Measurements from ENCODE around the gene SH3PXD2A.

SH3PXD2A gene

GRCh38 chr10:103603382-103603781 is 252.0 kb downstream of the SH3PXD2A start:
- DNase-seq (ENCODE audit: low read depth), result no peak

GRCh38 chr10:103602852-103603155 is 252.6 kb downstream of the SH3PXD2A start:
- no peak for DNase-seq (ENCODE audit: low read depth)

- no peak for DNase-seq (ENCODE audit: low read depth)
Observed at GRCh38 chr10:103602028-103602851, 253.1 kb downstream of the SH3PXD2A start.

- DNase-seq (ENCODE audit: low read depth), result no peak
Observed at GRCh38 chr10:103600956-103601569, 254.3 kb downstream of the SH3PXD2A start.

GRCh38 chr10:103600325-103600724 is 255.1 kb downstream of the SH3PXD2A start:
- no peak for DNase-seq (ENCODE audit: low read depth)

- DNase-seq (ENCODE audit: low read depth), result no peak
Observed at GRCh38 chr10:103599907-103600306, 255.5 kb downstream of the SH3PXD2A start.

- no peak for DNase-seq (ENCODE audit: low read depth)
Observed at GRCh38 chr10:103599211-103599610, 256.2 kb downstream of the SH3PXD2A start.

GRCh38 chr10:103598654-103599115 is 256.7 kb downstream of the SH3PXD2A start:
- DNase-seq (ENCODE audit: low read depth), result peak; percentile 64

- DNase-seq (ENCODE audit: low read depth), result no peak
Observed at GRCh38 chr10:103597003-103597402, 258.4 kb downstream of the SH3PXD2A start.

GRCh38 chr10:103595933-103596726 is 259.2 kb downstream of the SH3PXD2A start:
- no peak for DNase-seq (ENCODE audit: low read depth)

- DNase-seq (ENCODE audit: low read depth), result no peak
Observed at GRCh38 chr10:103593022-103593570, 262.3 kb downstream of the SH3PXD2A start.

GRCh38 chr10:103592186-103593021 is 263.0 kb downstream of the SH3PXD2A start:
- no peak for DNase-seq (ENCODE audit: low read depth)

- no peak for DNase-seq (ENCODE audit: low read depth)
Observed at GRCh38 chr10:103590744-103591291, 264.6 kb downstream of the SH3PXD2A start.

GRCh38 chr10:103590060-103590459 is 265.3 kb downstream of the SH3PXD2A start:
- DNase-seq (ENCODE audit: low read depth), result no peak

- no peak for DNase-seq (ENCODE audit: low read depth)
Observed at GRCh38 chr10:103589074-103589630, 266.2 kb downstream of the SH3PXD2A start.

GRCh38 chr10:103587073-103587472 is 268.3 kb downstream of the SH3PXD2A start:
- no peak for DNase-seq (ENCODE audit: low read depth)

- no peak for DNase-seq (ENCODE audit: low read depth)
Observed at GRCh38 chr10:103585011-103585405, 270.4 kb downstream of the SH3PXD2A start.

- DNase-seq (ENCODE audit: low read depth), result no peak
Observed at GRCh38 chr10:103584216-103585010, 271.0 kb downstream of the SH3PXD2A start.

- no peak for DNase-seq (ENCODE audit: low read depth)
Observed at GRCh38 chr10:103583871-103584215, 271.5 kb downstream of the SH3PXD2A start.
